Lower leg skin (tissue), 4 donors: ENCODE data around the gene CHRDL1. TPM values are rescaled to one million over a fixed set of nuclear protein-coding genes. Genes with fewer than 3 reads are reported as not detected.

Experiments
- DNase-seq, 2 donors: peaks; one replicate each; pipeline ENCODE4 v3.0.0-alpha.2; 2019; ENCODE audit warnings: low spot score in 2 of 2
- H3K4me3 ChIP-seq: fragments of 200-600 bp; sonication (generic); 2 replicates; pipeline ENCODE4 v1.5.1; 2017; ENCODE audit warnings: mild to moderate bottlenecking, low read depth; ENCODE audit not compliant: poor library complexity, severe bottlenecking
- POLR2A ChIP-seq, 2 donors: fragments of 450-650 bp; IDR thresholded peaks; one replicate each; pipeline ENCODE4 v1.6.1; 2016 to 2017; ENCODE audit warnings: antibody characterized with exemption in 2 of 2, mild to moderate bottlenecking in 1 of 2, moderate library complexity in 1 of 2
- WGBS, 2 donors: methylation state at CpG; one replicate each; pipeline ENCODE4 v1.1.5; 2018; 5-methylcytosine and 5-hydroxymethylcytosine counted together
- intact Hi-C: fragments of 100-400 bp; cut with DNase I; formaldehyde crosslinking; loops from one replicate; pipeline ENCODE4 v1.15.0; 2023; ENCODE audit warnings: low total_unique reads
- total RNA-seq, 4 donors: library from RNA; depleted of rRNA; stranded (reverse); fragments of >200 nt; gene quantifications; one replicate each; pipeline ENCODE4 v1.1.0, GENCODE V29; 2016
- TF ChIP-seq, protein P1 (sequence below), 3 donors: fragments of 450-650 bp; IDR thresholded peaks; one replicate each; pipeline ENCODE4 v1.5.1; 2016; ENCODE audit warnings: antibody characterized with exemption in 3 of 3, mild to moderate bottlenecking in 3 of 3, moderate library complexity in 2 of 3

CHRDL1 gene
- total RNA-seq, 4 donors from 2014 or later = 6.9 to 20.4 (median 17.7) TPM

DNA sequence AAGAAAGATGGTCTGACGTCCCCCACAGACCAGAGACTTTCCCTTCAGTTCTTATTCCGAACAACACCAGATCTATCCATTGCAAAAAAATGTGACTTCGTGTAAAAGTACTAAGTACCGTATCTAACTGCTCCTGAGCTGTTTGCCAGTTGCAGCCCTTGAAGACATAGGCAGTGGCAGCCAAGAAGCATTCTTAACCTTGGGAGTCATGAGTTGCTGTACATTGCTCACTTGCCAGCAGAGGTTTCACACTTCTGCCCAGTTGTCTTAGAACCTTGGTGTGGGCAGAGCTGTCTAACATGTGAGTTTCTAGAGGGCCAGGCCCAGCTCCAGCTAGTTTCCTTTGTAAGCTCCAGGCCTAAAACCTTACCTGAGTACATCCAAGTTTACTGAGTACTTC lies 10.5 kb upstream of the CHRDL1 start:
- 43 to 51% methylated on average over 4 of the region's 4 CpGs for WGBS, 2 donors
- intact Hi-C loops = no loop called here
- TF ChIP-seq, protein P1, sequence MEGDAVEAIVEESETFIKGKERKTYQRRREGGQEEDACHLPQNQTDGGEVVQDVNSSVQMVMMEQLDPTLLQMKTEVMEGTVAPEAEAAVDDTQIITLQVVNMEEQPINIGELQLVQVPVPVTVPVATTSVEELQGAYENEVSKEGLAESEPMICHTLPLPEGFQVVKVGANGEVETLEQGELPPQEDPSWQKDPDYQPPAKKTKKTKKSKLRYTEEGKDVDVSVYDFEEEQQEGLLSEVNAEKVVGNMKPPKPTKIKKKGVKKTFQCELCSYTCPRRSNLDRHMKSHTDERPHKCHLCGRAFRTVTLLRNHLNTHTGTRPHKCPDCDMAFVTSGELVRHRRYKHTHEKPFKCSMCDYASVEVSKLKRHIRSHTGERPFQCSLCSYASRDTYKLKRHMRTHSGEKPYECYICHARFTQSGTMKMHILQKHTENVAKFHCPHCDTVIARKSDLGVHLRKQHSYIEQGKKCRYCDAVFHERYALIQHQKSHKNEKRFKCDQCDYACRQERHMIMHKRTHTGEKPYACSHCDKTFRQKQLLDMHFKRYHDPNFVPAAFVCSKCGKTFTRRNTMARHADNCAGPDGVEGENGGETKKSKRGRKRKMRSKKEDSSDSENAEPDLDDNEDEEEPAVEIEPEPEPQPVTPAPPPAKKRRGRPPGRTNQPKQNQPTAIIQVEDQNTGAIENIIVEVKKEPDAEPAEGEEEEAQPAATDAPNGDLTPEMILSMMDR (IDR thresholded peaks at IDR 0.05) = no peak
- TF ChIP-seq POLR2A (IDR thresholded peaks at IDR 0.05) = no peak
- H3K4me3 ChIP-seq = no peak overlapping the region
- no peak for DNase-seq

DNA sequence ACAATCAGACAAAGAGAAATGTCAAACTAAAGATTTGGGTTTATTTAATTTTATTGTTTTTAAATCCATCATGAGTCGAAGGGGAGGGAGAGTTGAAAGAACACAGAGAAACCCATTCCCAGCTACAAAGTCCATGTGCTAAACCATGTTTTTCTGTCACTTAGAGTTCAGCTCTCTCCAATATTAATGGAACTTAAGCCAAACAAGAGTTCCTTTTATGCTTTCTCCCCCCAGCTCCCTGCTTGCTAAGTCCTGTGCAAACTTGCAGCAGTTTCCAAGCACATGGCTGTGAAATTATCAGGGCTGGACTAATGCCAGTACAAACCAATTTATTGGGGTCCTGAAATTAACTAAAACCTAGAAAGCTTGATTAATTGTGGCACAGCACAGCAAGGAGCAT lies 9.7 kb upstream of the CHRDL1 start:
- no peak for TF ChIP-seq POLR2A (IDR thresholded peaks at IDR 0.05)
- TF ChIP-seq, protein P1 (IDR thresholded peaks at IDR 0.05) = no peak
- intact Hi-C loops = no loop called here
- no peak for DNase-seq
- H3K4me3 ChIP-seq = no peak overlapping the region
- WGBS, 2 donors = 35 to 47% methylated on average over 1 of the region's 1 CpG

DNA sequence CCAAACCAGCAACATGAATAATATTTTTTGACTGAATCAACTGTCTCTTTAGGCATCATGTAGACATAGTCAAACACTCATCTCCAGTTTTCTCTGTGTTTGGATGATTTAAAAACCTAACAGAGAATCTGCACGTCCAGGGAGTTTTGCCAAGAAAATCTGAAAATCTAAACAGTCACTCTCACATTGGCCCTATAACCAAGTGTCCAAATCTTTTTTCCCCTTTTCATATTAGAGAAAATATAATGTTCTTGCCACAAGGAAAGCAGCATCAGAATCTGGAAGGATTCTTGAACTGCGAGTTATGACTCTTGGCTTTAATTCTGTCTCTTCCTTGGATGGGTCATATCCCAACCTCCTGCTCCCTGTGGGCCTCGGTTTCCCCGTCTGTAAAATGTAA lies 8.8 kb upstream of the CHRDL1 start:
- no peak for DNase-seq
- intact Hi-C loops = no loop called here
- TF ChIP-seq, protein P1 (IDR thresholded peaks at IDR 0.05) = no peak
- no peak for TF ChIP-seq POLR2A (IDR thresholded peaks at IDR 0.05)
- no peak overlapping the region for H3K4me3 ChIP-seq
- WGBS, 2 donors = 62 to 67% methylated on average over 4 of the region's 4 CpGs

DNA sequence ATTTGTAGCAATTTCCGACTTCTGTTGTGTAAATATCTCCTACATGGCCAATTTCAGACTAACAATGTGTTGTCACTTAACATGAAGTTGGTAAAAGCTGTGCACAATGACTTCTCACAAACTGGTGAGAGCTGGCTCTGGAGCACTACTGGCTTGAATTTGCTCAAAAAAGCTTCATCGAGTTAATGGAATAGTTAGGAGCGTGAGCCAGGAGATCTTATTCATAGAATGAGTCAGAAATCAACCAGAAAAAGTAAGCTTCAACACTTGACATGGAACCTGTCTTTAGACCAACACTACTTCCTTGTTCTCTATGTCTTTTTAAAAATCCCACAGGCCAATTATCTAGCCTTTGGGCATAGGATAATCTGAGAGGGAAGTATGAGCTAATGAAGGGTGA lies 7.9 kb upstream of the CHRDL1 start:
- TF ChIP-seq POLR2A (IDR thresholded peaks at IDR 0.05) = no peak
- TF ChIP-seq, protein P1 (IDR thresholded peaks at IDR 0.05) = no peak
- intact Hi-C loops = no loop called here
- no peak overlapping the region for H3K4me3 ChIP-seq
- DNase-seq = no peak
- 58 to 65% methylated on average over 3 of the region's 3 CpGs for WGBS, 2 donors

DNA sequence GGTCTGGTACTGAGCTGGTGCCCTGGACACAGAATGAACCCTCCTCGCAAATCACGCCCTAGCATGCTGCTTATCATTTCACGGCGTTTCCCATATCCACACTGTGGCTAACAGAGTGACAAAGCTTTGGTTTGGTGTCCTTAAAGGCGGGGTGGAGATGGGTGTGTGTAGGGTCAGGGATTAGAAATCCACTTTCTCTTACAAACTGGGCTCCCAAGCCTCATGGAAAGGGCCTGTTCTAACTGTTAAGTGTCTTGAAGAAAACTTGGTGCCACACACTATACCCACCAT lies 735 bp upstream of the CHRDL1 start:
- intact Hi-C loops = no loop called here
- TF ChIP-seq POLR2A (IDR thresholded peaks at IDR 0.05) = no peak
- TF ChIP-seq, protein P1 (IDR thresholded peaks at IDR 0.05) = no peak
- H3K4me3 ChIP-seq = no peak overlapping the region
- WGBS, 2 donors = 30% methylated on average over 4 to 5 of the region's 5 CpGs
- DNase-seq = no peak

DNA sequence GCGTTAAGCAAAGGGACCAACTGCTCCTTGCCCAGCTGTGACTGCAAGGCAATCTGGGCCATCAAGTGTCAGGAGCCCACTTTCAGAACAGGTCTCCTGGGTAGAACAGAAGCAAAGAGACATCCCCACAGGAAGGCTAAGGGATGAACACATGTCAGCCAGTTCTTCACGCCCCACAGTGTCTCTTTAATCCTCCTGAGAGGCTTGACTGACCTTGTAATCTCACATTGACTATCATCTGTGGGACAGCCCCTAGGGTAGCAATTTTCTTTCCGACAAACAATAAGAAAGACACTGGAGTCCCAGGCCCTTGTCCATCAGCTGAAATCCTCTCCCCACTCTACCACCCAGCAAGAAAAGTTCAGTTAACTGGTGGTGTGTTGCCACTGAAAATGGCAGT lies 1.0 kb downstream of the CHRDL1 start:
- intact Hi-C loops = no loop called here
- WGBS, 2 donors = 66 to 79% methylated on average over 2 to 3 of the region's 3 CpGs
- DNase-seq = no peak
- no peak for TF ChIP-seq POLR2A (IDR thresholded peaks at IDR 0.05)
- TF ChIP-seq, protein P1 (IDR thresholded peaks at IDR 0.05) = no peak
- no peak overlapping the region for H3K4me3 ChIP-seq
